ENCODE measurements around the gene PEX5L.

The PEX5L gene

DNA sequence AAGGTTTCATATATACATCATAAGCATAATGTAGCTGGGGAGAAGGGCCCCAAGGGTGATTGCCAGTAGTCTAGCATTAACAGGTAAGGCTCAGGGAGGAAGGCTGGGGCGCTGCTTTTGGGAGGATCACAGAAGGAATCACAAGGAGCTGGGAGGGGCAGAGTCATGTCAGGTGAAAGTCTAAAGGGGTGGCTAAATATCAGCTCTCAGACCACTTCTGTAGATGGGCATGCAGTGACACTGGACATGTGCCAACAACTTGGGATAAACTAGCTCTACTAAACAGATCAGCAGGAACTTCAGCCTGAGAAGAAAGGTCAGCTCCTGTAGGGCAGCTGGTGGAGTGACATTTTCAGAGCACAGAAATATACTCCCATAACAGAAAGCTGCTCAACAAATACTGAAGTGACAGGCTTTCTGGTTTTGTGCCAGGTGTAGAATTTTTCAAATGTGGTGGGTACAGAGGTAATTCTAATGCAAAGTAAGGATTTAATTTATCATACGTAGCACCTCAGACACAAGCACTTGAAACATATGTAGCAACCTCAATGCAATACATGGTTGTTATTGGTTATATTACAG is 79.4 kb downstream of the PEX5L start:
- no peak for DNase-seq (ENCODE audit: low read depth in 2 of 2, low spot score in 1 of 2)

DNA sequence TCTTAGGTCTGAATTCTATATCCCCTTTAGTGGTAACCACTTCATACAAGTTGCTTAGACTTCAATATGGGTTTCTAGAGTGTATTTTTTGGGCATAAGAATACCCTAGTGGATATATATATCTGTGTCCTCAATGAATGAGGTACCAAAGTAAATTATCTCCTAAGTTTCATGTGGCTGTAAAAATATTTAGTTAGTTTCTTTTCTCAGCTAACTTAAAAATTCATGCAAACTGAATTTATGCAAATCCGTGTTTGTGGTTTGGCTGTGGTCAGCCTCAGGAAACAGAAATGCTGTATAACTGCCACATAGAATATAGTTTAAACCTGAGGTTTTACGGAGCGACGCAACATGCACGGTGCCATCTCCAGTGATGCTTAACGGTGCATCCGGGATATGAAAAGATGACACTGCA is 80.3 kb downstream of the PEX5L start:
- no peak for DNase-seq (ENCODE audit: low read depth in 2 of 2, low spot score in 1 of 2)

DNA sequence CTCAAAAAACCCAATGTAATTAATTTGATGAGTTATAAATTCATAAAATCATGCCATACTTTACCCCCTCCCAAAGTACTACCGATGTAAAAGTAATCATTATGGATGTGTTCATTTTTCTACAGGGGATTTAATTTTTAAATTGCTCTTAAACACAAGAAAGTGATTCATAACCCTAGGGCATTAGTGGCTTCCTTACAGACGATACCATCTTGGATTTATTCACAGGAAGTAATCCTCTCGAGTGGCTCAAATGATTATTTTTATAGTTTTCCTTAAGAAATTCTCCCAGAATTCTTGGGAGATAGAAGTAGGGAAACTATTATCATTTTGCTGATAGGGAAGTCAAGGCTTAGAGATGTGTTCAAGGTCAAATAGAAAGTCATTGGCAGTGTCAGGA is 80.9 kb downstream of the PEX5L start:
- no peak for DNase-seq (ENCODE audit: low read depth in 2 of 2, low spot score in 1 of 2)

DNA sequence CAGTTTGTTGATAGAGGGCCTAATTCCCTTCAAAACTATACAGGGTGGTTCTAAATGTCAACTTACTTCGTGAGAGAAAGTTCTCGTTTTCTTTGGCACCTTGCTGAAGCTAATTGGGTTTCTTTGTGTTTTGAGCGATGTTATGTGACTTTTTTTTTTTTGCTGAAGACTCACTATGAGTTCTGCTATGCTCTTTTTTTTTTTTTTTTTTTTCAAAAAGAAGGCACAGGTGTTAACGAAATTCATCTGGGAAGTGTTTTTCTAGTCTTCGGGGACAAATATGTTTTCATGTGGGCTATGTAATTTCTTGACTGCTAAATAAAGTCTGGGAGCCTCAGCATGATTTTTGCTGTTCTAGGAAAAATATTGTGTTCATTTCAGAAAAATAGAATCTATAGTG is 81.5 kb downstream of the PEX5L start:
- DNase-seq (ENCODE audit: low read depth in 2 of 2, low spot score in 1 of 2), result no peak

DNA sequence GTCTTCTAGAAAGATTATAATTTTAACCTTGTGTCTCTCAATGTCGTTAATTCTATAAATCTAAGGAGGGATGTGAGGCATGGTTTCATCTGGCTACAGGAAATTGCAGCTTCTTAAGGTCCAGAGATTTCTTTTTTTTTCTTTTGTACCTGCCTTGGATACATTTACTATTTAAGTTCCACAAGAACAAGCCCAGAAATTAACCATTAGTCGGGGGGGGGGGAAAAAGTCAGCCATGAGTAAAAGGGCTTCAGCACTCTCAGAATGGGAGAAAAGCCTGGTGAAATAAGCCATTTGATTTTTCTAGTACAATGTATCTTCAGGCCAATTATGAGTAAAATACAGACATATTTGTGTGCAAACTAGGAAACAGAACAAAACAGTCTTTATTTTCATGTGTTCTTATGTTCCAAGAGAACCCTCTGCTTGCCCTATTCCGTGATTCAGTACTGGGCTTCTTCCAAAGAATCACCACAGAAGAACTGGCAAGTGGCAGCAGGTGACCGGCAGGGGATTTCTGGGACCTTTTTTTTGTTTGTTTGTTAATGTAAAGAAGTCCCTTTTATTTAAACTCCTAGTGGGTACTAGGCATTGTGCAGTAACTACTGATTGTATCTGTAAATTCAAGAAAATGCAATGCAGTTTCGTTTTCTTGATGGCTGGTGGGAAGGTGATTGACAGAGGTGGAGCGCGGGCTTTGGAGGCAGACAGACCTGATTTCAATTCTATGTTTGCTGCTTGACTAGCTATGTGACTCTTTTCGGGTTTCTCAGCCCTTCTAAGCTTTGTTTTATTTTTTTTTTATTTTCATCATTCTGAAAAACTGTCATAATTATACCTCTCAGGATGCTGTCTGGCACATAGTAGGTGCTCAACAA is 82.5 kb downstream of the PEX5L start:
- DNase-seq (ENCODE audit: low read depth in 2 of 2, low spot score in 1 of 2), result no peak

DNA sequence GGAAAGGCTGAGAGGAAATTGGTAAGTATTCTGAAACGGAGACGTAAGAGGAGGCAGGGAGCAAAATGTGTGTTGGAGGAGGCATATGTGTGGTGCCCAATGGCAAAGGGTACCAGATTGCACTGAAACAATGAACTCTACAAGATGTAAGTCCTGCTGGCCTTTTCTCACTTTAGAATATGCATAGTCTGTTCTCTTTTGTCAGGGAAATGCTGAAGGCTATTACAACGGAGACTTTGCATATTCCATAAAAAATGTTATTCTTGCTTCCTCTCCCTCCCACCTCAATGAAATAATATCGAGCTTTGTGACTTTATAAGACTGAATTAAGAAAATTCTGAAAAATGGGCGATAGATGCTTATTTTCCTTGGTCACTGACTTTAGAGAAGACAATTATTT is 85.9 kb downstream of the PEX5L start:
- no peak for DNase-seq (ENCODE audit: low read depth in 2 of 2, low spot score in 1 of 2)

DNA sequence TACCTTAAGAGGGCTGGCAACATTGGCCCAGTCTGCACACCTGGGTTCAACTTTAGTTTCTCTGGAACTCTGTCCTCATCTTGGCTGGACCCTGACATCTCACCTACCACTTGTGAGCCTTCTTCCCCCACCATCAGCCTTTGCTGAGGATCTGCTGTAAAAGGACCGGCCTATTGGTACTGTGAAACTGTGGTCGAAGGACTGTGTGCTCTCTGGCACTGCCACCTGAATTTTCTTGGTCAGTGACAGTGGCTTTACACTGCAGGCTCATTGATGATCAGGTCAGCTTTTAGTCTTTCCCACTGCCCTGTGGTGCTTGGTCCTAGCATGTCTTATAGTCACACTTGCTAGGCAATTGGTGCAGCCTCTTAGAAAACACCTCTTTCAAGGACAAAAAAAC is 86.9 kb downstream of the PEX5L start:
- DNase-seq (ENCODE audit: low read depth in 2 of 2, low spot score in 1 of 2), result no peak

DNA sequence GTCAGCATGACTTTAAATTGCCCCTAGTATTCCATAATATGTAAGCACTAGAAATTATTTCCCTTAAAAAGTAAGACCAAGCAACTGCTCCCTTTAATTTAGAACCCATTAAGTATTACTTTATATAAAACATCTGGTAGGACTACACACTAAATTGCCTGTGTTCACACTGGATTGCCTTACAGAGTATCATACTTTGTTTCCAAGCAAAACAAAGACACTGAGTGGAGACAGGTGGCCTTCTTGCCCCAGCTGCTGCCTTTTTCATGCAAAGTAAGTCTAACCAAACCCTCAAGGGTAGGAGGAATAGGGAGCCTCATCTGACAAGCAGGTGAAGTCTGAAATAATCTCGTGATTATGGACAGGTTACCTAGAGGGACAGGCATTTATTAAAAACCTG is 87.3 kb downstream of the PEX5L start:
- no peak for DNase-seq (ENCODE audit: low read depth in 2 of 2, low spot score in 1 of 2)

DNA sequence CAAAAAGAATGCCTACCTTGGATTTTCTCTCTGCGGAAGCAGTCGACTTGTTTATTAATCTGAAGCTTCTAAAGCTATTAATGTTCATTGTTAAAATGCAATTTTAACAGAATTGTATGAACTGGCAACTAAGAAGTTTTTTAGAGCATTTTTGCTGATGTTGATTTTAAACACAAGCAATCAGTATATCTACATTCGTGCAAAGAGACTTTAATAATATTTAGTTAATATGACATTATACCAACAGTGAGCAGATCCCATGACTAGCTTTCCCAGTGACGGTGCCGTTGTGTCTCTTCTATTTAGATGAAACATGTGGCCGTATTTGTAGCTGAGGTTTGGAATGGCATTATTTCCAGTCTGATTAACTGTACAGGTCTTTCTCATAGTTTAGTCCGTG is 88.0 kb downstream of the PEX5L start:
- no peak for DNase-seq (ENCODE audit: low read depth in 2 of 2, low spot score in 1 of 2)

DNA sequence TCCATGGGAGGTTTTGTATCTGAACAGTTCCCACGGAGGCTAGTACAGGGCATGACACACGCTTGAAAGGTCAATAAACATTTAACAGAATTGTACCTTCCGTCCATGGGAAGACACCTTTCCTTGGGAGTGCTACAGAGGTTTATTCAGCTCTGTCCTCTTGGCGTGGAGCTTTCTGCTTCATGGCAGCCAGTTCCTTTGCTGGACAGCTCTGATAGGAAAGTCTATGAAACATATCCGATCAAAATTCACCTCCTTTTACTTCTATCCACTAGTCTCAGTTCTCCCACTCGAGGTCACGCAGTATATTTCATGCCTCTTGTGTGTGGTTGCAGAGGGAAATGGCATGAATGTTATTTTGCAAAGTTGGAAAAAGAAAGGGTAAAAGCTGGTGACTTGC is 91.2 kb downstream of the PEX5L start:
- DNase-seq (ENCODE audit: low read depth in 2 of 2, low spot score in 1 of 2), result no peak

DNA sequence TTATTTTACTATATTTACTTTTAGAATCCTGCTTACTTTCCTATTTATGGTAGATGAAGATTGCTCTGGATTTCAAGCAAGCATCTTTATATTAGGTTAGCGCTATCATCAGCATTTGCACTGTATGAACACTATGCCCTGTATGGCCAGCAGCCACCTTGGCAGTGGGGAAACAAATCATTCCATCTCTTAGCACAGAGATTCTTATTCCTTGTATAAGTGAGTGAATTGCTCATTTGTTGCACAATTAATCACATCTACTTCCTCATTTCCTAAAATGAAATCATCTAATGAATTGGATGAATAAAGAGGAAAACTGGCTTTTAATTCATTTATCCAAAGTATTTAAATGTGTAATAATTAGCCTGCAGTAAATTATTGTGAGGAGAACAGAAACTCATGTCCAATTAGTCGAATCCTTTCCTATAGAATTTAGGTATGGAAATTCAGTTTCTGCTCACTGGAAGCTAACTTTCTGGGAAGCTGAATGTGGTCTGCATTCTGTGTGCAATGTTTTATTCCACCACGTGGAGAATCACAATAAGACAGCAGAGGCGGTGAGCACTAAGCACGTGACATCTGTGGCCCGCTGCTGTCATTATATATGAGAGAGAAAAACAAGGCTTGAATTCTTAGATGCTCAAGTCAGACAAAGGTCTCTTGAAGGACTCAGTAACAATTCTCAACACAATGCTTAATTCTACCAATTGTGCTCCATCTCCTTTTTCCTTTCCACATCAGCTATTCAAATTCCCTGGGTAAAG is 93.4 kb downstream of the PEX5L start:
- no peak for DNase-seq (ENCODE audit: low read depth in 2 of 2, low spot score in 1 of 2)

DNA sequence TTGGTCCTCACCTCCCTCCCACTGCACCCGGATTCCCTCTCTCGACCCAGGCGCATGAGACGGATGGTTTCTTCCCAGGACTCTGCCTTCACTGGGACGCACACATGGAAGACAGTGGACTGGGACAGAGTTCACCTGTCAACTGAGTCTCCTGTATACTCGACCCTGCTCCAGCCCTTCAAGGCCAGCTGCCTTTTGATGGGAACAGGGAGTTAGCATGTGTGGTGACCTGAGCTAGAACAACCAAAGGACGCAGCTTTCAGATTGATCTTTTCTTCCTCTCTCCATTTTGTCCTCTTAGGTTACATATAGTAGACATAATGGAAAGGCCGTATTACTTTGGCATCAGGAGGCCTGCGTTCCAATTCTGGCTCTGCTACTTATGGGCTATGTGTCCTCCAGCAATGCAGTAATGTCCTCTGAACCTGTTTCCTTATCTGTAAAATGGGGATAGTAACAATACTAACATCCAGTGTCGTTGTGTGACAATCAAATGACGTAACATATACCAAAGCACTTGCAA is 94.1 kb downstream of the PEX5L start:
- no peak for DNase-seq (ENCODE audit: low read depth in 2 of 2, low spot score in 1 of 2)

DNA sequence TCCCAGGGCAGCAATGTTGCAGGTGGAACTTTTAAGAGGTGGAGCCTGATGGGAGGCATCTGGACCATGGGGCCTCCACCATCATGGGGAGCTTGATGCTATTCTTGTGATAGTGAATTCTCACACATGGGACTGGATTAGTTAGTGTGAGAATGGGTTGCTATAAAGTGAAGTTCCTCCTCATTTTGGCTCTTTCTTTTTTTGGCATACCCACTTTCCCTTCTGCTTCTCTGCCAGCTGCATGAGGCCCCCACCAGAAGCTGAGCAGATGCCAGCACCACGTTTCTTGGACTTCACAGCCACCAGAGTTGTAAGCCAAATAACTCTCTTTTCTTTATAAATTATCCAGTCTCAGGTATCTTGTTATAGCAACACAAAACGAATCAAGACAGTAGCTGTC is 101.0 kb downstream of the PEX5L start:
- no peak for DNase-seq (ENCODE audit: low read depth in 2 of 2, low spot score in 1 of 2)

DNA sequence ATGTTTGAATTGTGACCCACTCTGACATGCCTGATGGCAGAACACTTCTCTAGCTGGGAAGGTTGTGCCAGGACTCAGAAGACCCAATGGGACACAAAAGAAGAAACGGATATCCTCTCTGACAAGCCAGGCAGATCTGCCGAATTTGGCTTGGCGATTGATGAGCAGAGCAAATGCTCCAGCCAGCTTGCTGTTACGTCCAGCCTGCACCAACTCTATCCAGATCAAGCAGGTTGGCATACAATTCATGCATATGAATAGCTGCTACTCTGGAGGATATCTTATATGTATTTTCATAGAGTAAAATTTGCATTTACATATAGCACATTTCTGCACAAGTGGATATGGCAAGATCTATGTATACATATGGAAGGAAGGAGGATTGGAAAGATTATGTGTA is 102.8 kb downstream of the PEX5L start:
- no peak for DNase-seq (ENCODE audit: low read depth in 2 of 2, low spot score in 1 of 2)

DNA sequence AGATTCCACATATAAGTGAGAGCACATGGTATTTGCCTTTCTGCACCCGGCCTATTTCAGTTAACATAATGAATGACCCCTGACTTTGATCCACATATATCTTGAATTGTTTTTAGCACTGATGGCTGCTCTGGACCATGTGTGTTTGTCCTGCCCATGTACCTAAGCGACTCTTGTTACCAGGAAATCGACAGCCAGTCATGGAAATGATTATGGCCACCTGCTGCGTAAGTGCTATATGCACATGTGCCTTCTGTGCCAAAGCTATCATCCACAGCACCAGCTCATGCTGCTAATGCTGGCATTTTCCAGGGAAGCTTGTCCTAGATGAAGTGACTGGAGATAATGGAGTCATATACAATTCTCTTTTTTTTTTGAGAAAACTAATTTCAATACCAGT is 103.7 kb downstream of the PEX5L start:
- DNase-seq (ENCODE audit: low read depth in 2 of 2, low spot score in 1 of 2), result no peak

DNA sequence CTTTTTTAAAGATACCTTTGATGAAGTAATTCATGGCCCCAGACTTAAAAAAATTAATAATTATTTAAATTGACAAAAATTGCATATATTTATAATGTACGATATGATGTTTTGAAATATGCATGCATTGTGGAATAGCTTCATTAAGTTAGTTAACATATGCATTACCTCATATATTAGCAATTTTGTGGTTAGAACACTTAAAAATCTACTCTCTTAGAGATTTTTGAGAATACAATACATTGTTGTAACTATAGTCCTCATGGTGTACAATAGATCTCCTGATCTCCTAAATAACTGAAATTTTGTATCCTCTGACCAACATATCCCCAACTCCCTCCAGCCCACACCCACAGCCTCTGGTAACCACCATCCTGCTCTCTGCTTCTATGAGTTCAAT is 104.1 kb downstream of the PEX5L start:
- DNase-seq (ENCODE audit: low read depth in 2 of 2, low spot score in 1 of 2), result no peak

DNA sequence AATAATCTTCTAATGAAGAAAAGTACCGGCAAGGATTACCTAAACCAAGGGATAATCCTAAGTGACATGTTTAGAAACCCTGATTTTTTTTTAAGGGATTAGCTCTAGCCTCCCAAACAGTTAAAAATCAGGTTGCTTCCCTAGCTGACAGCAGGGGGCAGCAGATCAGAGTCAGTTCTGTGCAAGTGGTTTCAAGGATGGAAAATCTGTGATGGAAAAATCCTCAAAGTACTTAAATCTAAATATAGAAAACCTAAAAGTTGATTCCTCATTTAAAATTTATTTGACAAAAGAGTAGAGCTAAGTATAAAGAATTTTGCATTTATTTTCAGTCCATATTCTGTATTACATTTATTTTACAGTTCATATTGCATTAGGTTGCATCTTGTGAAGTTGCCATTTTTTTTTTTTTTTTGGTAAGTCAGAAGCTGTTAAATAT is 107.6 kb downstream of the PEX5L start:
- DNase-seq (ENCODE audit: low read depth in 2 of 2, low spot score in 1 of 2), result peak in 1 of 2 donors; percentile 9

DNA sequence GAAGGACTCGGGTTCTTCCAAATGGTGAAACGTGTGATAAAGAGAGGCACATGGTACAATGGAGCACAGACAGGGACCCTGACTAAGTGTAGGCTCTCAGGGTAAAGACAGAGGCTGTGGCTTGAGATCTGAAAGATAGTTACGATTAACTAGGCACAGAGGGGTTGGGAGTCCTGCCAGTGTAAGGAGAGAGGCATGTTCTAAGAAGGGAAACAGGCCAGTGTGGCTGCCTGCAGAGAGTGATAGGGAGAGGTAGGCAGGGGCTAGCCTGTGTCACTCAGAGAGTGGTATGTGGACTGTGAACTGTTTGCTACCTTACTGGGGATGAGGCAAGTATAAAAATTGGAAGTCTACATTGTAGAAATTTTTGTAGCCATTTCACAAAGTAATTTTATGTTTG is 109.5 kb downstream of the PEX5L start:
- no peak for DNase-seq (ENCODE audit: low read depth in 2 of 2, low spot score in 1 of 2)

DNA sequence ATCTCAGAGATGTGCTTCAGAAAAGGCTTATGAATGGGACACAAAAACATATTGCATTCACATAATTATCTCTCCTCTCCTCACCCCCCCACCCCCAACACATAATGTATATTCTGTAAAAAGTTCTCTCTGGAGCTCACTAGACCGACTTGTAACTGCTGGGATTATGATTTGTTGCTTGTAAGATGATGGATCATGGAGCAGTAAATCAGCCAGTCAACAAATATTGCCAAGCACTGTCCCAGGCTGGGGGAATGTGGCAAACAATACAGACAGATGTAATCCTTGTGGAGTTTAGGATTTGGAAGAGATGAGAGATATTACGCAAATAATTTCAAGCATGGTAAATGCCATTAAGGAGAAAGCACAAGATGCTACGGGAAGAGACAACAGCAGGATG is 114.8 kb downstream of the PEX5L start:
- no peak for DNase-seq (ENCODE audit: low read depth in 2 of 2, low spot score in 1 of 2)

DNA sequence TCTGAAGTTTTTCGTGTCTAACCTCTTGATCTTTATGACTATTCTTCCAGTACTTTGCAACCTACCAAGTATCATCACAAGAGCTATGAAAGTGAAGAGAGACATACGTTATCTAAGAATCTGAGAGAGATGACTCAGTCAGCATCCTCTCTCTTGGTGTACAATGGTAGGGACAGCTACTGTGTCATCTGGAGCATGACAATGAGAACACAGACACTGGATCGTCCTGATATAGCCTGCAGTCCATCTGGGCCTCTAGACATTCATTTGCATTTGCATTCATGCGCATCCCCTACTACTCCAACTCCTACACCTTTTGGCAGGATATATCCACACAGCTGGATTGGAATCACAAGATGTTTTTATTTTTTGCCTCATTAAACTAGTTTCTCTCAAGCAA is 115.2 kb downstream of the PEX5L start:
- no peak for DNase-seq (ENCODE audit: low read depth in 2 of 2, low spot score in 1 of 2)

DNA sequence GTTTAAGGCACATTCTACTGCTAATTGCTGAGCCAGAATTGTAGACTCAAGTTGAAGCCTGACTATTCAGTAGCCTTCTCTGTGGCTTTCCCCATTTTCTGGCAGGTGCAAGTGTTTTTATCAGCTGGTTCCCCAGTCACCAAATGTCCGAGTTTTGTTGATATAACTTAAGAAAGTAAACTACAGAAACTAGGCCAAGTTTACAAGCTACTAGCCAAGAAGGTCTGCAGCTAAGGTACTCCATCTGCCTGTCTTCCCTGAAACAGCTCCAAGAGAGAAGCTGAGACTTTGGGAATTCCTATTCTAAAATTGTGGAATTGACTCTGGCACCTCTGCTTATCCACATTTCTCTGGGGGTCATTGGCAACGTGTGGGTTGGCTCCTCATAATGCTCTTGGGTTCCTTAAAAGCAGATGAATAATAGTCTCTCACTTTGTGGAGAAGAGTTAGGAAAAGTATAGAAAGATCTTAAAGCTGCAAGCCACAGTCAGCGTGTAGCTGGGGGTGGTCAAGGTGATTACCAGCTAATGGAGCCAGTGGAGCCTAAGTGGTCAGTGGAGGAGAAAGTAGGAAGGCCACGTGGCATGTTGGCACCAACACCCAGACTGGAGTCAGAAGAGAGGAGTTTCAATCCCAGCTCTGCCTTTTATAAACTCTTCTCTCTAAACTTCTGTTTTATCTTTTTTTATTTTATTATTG is 128.8 kb downstream of the PEX5L start:
- no peak for DNase-seq (ENCODE audit: low read depth in 2 of 2, low spot score in 1 of 2)
